GM18867 (cell line): ENCODE data around the gene RAB10.

Experiments used
- ATAC-seq: cut with Tn5 transposase; IDR thresholded peaks from one replicate; pipeline ENCODE4 v1.9.1; 2021; ENCODE audit warnings: mild to moderate bottlenecking, moderate library complexity; ENCODE audit not compliant: unreplicated experiment

The RAB10 gene

DNA sequence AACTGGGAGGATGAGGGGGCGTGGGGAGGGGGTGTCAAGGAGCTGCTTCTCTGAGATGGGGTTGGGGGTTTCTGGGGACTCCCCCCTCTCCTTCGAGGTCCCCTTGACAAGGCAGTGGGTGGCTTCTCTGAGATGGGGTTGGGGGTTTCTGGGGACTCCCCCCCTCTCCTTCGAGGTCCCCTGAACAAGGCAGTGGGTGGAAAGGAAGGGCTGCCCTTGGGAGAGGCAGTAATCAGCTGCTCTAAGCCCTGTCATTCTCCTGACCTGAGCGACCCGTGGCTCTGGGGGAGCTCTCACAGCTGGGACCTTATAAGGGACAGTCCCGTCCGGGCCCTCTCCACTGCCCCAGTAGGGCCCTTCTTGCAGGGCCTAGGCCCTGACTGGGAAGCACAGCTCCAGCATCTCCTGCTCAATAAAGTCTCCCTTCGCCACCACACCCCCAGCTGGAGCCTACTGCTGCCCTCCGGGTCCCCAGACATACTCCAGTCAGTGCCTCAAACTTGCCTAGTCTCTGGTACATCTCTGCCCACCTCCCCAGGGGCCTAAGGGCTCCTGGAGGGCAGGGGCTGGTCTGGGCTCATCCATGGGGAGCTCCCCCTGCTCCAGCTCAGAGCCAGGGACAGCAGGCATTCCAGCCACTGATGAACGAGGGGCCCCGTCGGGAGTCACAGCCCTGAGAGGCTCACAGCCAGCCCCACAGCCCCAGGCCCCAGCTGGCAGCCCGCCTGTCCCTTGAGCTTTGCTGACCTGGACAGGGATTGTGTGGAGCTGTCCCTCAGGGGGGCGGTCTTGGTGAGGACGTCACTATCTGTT is 141.8 kb downstream of the RAB10 start:
- no peak for ATAC-seq

DNA sequence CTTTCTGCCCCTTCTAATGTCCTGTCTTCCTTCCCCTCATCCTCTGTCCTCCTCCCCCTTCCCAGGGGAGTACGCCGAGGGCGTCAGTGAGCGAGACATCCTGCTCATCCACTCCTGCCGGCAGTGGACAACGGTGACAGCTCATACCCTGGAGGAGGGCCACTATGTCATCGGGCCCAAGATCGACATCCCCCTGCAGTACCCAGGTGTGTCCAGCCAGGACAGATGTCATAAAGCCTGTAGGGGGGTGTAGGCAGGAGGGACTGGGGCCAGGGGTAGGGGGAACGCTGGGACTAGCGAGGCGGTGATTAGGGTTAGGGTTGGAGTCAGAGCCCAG is 142.4 kb downstream of the RAB10 start:
- no peak for ATAC-seq

DNA sequence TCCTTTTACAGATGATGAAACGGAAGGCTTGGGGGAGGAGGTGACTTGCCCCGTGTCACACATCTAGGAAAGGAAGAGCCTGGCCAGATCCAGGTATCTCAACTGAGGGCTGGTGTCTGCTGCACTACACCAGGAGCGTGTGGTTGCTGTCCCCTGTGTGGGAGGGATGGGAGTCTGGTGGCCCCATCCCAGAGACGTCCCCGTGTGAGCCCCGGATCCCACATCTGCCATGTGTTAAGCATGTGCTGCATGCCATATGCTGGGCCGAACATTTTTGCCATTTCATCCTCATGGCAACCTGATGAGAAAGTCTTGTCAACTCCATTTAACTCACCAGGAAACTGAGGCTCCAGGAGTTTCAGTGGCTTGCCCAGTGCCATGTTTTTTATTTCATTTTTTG is 143.2 kb downstream of the RAB10 start:
- no peak for ATAC-seq

DNA sequence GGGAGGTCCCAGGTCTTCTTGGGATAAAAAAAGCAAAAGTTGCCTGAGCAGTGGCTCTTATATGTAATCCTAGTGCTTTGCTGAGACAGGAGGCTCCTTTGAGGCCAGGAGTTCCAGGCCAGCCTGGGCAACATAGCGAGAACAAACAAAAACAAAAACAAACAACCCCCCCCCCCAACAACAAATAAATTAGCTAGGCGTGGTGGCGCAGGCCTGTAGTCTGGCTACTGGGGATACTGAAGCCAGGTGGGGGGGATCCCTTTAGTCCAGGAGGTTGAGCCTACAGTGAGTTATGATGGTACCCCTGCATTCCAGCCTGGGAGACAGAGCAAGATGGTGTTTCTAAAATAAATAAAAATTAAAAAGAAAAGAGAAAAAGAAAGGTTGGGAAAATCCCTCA is 144.4 kb downstream of the RAB10 start:
- no peak for ATAC-seq

DNA sequence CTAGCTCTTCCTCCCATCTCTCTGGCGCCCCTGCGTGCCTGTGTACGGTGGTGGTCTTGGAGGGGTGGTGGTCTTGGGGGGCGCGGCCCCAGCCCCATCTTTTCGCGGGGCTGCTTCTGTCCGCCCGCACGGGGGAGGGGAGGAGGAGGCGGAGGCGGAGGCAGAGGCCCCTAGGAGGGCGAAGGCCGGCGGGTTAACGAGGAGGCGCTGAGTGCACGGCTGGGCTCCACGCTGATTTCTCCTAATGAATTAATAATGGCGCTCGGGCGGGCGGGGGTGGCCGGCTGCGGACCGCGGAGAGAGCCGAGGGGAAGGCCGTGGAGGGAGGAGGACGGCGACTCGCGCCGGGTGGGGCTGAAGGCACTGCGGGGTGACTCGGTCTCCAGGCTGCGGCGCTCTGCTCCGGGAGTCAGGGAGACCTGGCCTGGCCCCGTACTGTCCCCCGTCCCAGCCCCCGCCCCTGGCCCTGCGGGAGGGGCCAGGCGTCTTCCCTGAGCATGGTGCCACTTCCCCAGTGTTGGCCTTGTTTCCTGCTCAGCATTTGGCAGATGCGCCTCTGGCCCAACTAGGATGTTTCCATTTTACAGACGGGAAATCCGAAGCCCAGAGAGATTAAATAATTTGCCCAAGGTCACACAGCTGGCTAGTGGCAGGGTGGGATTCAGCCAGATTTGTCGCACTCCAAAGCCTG is 145.0 kb downstream of the RAB10 start:
- ATAC-seq, result no peak

DNA sequence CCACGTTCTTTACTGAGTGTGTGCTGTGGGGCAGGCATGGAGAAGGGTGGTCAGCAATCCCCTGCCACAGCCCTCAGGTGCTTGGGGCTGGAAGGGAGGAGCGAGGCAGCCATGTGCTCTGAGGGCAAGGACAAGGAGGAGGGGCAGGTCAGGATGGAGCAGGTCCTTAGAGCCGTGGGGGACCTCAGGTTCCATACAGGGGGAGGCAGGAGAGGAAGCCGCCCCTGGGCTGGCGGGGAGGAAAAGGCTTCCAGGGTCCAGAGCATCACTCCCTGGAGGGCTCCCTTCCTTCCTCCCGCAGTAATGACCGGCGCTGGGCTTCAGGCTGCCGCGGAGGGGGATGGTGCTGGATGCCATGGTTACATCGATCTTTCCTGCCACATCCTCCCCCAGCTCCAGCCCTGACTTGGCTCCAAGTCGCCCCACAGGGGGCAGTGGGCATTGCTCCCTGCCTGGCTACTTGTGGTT is 145.6 kb downstream of the RAB10 start:
- ATAC-seq, result no peak

DNA sequence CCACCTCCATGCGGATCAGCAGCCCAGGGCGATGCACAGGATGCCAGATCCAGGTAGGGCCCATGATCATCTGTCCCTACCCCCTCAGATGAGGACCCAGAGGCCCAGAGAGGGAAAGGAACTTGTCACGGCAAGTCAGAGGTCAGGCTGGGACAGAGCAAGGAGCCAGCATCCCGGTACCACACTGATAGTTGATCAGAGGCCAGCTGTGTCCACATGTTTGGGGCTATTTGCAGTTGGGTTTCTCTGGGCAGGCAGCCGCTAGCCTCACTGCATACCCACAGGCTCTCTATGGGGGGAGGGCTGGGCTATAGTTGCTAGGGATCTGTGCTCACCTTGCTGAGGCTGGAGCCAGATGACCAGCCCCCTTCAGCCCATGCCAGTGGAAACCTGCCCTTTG is 148.6 kb downstream of the RAB10 start:
- no peak for ATAC-seq

DNA sequence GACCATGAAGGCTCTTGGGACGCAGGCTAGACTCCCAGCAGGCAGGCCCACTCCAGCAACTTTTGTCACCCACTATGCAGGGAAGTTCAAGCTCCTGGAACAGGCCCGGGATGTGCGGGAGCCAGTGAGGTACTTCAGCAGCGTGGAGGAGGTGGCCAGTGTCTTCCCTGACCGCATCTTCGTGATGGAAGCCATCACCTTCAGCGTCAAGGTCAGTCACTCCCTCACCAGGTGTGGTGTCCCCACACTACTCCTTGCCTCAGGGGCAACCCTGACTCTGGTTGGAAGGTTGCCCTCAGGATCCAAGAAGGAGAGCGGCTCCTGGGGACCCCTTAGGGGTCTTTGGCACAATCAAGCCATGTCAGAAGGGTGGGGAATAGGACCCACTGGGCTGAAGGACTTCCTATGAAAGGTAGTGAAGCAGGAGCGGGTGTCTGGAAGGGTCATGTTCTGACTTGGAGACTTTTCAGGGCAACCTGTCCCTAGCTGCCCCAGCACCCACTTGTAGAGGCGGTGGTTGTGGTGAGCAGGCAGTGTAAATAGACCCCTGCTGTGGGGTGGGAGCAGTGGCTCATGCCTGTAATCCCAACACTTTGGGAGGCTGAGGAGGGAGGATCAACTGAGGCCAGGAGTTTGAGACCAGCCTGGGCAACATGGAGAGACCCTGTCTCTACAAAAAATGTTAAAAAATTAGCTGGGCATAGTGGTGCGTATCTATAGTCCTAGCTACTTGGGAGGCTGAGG is 149.2 kb downstream of the RAB10 start:
- ATAC-seq, result no peak

DNA sequence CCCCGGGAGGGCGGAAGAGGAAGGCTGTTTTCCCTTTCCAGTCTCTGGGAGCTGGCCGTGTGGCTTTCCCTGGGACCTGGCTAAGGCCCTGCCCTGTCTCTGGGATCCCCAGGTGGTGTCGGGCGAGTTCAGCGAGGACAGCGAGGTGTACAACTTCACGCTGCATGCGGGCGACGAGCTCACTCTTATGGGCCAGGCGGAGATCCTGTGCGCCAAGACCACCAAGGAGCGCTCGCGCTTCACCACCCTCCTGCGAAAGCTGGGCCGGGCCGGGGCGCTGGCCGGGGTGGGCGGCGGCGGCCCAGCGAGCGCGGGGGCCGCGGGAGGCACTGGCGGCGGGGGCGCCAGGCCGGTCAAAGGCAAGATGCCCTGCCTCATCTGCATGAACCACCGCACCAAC is 150.2 kb downstream of the RAB10 start:
- ATAC-seq, result no peak

DNA sequence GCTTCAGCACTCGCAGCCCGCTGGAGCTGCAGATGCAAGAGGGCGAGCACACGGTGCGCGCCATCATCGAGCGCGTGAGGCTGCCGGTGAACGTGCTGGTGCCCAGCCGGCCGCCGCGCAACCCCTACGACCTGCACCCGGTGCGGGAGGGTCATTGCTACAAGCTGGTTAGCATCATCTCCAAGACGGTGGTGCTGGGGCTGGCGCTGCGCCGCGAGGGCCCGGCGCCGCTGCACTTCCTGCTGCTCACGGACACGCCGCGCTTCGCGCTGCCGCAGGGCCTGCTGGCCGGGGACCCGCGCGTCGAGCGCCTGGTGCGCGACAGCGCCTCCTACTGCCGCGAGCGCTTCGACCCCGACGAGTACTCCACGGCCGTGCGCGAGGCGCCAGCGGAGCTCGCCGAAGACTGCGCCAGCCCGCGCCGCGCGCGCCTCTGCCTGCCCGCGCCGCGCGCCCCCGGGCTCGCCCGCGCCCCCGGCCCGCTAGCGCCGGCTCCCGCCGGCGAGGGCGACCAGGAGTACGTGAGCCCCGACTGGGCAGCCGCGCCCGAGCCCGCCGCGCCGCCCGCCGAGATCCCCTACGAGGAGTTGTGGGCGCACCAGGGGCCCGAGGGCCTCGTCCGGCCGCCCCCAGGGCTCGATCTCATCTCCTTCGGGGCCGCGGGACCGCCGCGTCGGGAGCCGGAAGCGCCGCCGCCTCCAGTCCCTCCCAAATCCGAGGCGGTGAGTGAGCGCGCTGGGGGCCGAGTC is 150.8 kb downstream of the RAB10 start:
- ATAC-seq, result peak; percentile 75

DNA sequence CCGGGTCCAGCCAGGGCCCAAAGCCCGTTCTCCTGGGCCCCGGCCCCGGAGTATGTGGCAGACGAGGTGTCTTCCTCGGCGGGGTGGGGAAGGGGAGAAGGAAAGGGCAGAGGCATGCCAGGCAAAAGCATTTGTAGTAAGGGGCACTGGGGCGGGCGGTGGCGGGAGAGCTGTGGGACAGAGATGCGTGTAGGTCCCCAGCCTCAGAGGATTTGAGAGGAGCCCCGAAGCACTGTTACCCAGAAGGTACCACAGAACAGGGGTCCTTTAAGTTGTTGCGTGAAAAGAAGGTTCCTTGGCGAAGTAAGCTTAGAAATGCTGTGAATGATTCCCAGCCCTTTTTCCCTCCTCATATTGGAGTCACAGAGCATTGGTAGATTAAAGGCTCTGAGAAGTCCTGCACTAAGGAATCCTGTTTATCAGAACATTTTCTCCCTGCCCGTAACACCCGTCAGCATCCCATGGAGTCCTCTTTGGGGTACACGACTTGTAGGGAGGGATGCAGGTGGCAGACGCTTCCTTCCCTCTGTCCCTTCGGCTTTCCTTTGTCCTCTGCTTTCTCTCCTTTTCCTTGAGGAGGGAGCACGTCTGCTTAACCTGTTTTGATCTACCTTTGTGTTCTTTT is 151.5 kb downstream of the RAB10 start:
- ATAC-seq, result no peak

DNA sequence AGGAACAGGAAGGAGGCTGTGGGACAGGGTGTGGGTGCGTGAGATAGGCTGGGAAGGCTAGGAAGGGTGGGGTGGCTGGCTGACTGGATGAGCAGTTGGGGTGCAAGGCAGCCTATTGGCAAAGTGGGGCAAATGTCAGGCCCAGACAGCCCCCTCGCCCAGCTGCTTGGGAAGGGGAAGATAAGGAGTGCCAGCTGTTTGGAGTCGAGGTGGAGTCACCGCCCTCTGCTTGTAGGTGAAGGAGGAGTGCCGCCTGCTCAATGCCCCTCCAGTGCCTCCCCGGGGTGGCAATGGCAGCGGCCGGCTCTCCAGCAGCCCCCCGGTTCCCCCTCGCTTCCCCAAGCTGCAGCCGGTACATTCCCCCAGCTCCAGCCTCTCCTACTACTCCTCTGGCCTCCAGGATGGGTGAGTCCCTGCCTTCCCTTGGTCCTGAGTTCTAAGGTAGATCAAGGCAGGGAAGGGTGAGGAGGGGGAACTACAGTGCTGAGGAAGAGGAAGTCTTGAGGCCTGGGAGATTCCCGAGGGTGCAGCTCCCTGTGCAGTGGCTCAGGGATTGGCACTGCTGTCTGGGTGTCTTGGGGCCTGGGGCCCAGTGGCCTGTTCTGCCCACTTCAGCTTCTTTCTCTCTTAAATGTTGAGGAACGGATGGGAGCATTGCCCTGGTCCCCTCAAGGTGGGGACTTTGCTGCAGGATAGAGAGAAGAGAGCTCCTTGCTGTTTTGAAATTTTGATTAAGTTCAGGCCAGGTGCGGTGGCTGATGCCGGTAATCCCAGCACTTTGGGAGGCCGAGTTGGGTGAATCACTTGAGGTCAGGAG is 152.3 kb downstream of the RAB10 start:
- ATAC-seq, result no peak
